ENCODE measurements around the gene HDAC4. TPM values are rescaled to one million over a fixed set of nuclear protein-coding genes. Genes with fewer than 3 reads are reported as not detected.

HDAC4 gene
- total and polyA plus RNA-seq, 9 of the 15 experiments (the other 6 are each of a cell fraction or from before 2014, with no cell fraction given), result 0.11 to 20.2 (median 4.0) TPM

GRCh38 chr2:239273280-239274234 is 127.3 kb downstream of the HDAC4 start (continued):
- TF ChIP-seq SIX5 (IDR thresholded peaks at IDR 0.05; ENCODE audit: borderline replicate concordance in 1 of 2, insufficient read depth in 1 of 2, low read depth in 1 of 2, low read length in 2 of 2) (no peak), NRF1 (conservative IDR thresholded peaks at IDR 0.05 in 1 of 2, IDR thresholded peaks at IDR 0.05 in 1 of 2) (peak; percentile 47 to 66; a peak in 3 of 4 replicates), ZBTB12 (CRISPR knock-in tag; IDR thresholded peaks at IDR 0.05) (no peak), C11orf30 (IDR thresholded peaks at IDR 0.05; ENCODE audit: low read depth) (no peak), TFAP4 (CRISPR knock-in tag; IDR thresholded peaks at IDR 0.05; ENCODE audit: borderline replicate concordance) (peak; percentile 30; the same call in 1 of the 2 replicates), ZNF57 (CRISPR knock-in tag; IDR thresholded peaks at IDR 0.05) (no peak), RBM14 (IDR thresholded peaks at IDR 0.05; ENCODE audit: borderline replicate concordance, insufficient read depth, low read depth, low read length) (no peak), RBFOX2 (IDR thresholded peaks at IDR 0.05; ENCODE audit: low read depth, low read length) (no peak), ZNF253 (CRISPR knock-in tag; conservative IDR thresholded peaks at IDR 0.05) (no peak), RBM17 (IDR thresholded peaks at IDR 0.05; ENCODE audit: borderline replicate concordance, low read depth, low read length) (no peak), MCM5 (IDR thresholded peaks at IDR 0.05; ENCODE audit: low read depth) (no peak), EGR1 (conservative IDR thresholded peaks at IDR 0.05) (peak; percentile 37; the same call in 1 of the 2 replicates), CUX1 (CRISPR knock-in tag; IDR thresholded peaks at IDR 0.05) (no peak), ZC3H4 (CRISPR knock-in tag; IDR thresholded peaks at IDR 0.05; ENCODE audit: borderline replicate concordance) (no peak), ZNF79 (CRISPR knock-in tag; IDR thresholded peaks at IDR 0.05; ENCODE audit: low read depth) (no peak), CEBPB (tag; IDR thresholded peaks at IDR 0.05) (peak; percentile 20; the same call in 1 of the 2 replicates), SPI1 (IDR thresholded peaks at IDR 0.05; ENCODE audit: borderline replicate concordance, low read depth, low read length) (peak; percentile 80; the same call in 1 of the 2 replicates), NCOA4 (IDR thresholded peaks at IDR 0.05; ENCODE audit: partially characterized antibody) (no peak), SMAD4 (CRISPR knock-in tag; conservative IDR thresholded peaks at IDR 0.05) (0 out of 2 replicates have a peak, but pooled peaks have one; percentile 17)
